NCI-H1417 treated with DMSO at 0.1 percent for 48 hours (cell line): Measurements from ENCODE around the gene SEMA3C.
A peak's percentile ranks its signal among the peaks of the same experiment; 100 is the strongest.
"Not testable (repeated sequence)": the region's sequence is repeated elsewhere in the genome, so short reads cannot be mapped to it uniquely, and the experiment has no call there.

ENCODE experiments used
- DNase-seq: peaks from one replicate; lab custom pipeline; 2025; lab: John Stamatoyannopoulos, UW

Gene SEMA3C

GRCh38 chr7:80926955-80927354, 8.1 kb upstream of the SEMA3C start:
- DNase-seq: not testable (repeated sequence)

DNA sequence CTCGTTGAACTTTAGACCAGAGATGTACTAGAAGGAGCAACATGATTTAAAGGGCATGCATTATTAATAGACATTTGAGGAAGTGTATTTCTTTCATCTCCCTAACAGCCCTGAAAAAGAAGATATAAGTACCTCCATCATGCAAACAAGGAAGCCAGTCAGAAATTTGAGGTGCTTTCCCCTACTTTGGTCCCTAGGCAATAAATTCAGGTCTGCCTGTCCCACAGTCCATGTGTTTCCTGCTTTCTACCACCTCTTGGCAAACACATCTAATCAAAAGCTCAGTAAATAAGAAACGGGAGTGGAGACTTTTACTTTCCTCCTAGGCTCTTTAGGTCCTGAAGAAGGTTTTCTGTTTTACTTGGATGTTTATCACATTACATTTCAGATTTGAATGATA, 5.2 kb upstream of the SEMA3C start:
- no peak for DNase-seq

DNA sequence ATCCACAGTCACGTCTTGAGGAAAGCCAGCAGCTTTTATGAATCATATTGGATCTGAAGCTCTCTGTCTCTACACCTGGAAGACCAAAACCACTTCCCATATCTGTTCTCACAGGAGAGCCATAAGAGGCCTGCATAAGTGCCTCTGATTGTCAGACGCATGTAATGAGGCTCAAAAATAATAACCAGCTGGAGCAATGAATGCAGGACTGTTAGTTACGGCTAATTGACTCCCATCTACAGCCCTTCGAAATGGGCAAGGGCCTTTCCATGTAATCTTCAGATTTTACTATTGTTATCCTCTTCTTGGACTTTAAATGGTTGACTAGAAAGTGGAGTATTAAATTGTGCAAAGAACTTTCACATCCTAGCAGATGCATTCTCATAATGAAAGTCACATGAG, 4.4 kb upstream of the SEMA3C start:
- DNase-seq: peak; percentile 84

- DNase-seq: no peak
Observed at GRCh38 chr7:80922253-80923049, 3.6 kb upstream of the SEMA3C start.

GRCh38 chr7:80921130-80921529, 2.3 kb upstream of the SEMA3C start:
- no peak for DNase-seq

DNA sequence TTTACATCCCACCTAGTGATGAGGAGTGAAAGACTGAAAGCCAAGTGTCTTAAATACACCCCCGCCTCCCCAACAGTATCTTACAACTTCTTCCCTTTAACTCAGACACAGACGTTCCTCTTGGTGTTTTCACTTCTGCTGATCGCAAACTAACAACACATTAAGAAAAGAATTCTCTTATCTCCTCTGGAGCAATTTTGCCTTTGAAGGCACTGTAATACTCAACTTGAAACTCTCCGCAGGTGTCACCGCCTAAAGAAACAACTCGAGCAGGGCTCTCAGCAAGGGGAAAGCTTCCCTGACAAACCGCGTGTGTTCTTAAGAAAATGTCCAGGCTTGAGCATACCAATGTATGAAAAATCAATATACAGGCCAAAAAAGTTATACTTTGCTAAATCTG, 452 bp downstream of the SEMA3C start:
- no peak for DNase-seq

- no peak for DNase-seq
Observed at GRCh38 chr7:80916770-80917741, 1.8 kb downstream of the SEMA3C start.

- DNase-seq: no peak
Observed at GRCh38 chr7:80910228-80910627, 8.6 kb downstream of the SEMA3C start.

- no peak for DNase-seq
Observed at GRCh38 chr7:80908360-80908797, 10.5 kb downstream of the SEMA3C start.

DNA sequence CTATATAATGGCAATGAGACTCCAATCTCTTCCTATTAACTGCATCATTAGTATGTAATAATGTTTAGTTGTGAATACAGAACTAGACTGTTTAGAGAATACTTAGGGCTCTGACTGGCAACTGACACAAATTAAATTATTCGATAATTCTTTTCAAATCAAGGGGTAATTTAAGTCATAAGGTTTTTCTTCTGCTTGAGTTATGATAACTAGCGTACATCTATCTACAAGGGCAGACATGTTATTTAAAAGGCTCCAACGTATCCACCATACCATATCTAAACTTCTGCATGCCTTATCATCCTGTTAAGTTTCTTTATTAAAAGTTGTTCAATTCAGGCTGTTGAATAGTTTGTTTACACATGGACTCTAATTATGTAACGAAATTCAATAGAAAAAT, 11.2 kb downstream of the SEMA3C start:
- no peak for DNase-seq

DNA sequence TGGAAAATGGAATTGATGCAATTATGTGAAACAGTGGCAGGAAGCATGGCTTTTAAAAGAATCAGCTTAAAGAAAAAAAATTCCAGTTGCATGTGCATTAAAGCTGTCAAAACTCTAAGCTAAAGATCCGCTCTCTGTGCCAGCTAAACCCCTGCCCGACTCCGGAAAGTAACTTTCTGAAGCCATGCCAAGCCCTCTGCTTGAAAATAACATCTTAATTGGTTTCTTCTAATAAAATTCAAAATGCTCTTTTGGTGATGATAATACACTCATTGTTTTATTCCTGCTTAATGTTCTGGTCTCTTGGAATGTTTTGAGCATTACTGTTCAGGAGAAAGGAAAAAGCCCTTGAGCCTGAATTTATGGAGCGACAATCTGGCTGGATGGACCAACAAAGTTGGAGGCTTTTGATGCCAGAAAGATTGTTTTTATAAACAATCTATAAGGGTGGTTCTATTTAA, 11.7 kb downstream of the SEMA3C start:
- DNase-seq: no peak

DNA sequence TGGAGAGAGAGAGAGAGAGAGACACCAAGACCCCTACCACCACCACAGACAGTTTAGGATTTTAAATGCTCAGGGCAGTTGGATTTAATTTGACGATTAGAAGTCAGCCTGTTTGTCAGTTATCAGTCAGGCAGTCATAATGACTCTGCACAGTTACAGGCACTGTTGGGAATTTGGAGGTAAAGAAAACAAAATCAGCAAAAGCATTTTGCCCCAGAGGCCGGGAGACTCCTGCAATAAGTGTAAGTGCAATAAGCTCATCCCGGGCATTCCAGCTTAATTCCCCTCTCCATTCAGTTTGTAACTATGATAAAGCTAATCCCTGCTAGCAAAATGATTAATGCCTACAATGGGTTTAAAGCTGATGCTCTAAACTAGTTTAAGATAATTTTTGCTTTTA, 13.5 kb downstream of the SEMA3C start:
- DNase-seq: no peak

GRCh38 chr7:80902716-80903308, 16.0 kb downstream of the SEMA3C start:
- DNase-seq: no peak

DNA sequence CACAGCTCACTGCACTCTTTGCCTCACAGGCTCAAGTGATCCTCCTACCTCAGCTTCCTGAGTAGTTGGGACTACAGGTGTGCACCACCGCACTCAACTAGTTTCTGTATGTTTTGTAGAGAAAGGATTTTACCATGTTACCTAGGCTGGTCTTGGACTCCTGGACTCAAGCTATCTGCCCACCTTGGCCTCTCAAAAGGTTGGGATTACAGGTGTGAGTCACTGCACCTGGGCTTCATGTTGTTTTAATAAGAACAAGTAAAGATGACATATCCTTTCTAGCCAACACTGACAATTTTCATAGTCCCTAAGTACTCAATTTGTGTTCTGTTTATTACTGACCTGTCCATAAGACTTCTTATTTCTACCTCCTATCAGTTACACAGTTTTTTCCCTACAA, 16.8 kb downstream of the SEMA3C start:
- no peak for DNase-seq

DNA sequence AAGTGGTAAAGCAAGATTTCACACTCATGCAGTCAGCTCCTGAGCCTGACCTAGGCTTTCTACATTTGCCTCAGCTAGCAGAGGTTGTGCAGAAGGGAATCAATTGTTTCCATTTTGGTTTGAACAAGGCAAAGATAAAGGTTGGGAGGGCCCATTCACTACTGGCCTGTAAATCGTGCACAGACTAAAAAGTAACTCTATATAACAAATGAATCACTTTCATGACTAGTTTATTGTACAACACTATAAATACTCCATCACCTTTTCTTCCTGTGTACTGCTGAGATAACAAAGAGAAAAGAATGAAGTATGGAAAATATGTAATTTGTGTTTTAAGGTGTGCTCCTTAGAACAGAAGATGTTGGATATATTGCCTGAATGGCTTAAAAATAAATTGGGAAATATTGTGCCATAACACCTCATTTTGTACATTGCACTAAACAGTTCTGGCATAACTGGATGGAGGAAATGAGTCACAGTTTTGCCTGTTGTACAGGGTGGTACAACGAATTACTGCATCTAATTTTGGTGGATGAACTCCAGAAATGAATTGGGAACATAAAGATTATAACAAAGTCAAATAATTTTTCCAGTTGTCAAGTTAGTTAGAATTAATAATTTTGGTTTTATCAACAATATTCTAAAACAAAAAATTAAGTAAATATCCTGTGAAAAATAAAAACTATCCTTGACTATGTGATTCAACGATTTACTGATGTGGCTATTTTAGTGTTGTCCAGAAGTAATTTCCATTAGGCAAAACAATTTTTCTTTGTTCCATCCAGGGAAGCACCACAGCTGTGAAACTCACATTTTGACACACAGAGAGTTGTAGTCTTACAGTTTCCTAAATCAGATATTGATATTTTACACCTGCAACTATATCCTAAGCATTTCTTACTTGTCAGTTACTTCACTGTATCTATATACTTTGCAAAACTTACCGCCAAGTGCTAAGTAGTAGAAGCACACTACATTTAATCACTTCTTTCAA, 18.0 kb downstream of the SEMA3C start:
- DNase-seq: no peak

DNA sequence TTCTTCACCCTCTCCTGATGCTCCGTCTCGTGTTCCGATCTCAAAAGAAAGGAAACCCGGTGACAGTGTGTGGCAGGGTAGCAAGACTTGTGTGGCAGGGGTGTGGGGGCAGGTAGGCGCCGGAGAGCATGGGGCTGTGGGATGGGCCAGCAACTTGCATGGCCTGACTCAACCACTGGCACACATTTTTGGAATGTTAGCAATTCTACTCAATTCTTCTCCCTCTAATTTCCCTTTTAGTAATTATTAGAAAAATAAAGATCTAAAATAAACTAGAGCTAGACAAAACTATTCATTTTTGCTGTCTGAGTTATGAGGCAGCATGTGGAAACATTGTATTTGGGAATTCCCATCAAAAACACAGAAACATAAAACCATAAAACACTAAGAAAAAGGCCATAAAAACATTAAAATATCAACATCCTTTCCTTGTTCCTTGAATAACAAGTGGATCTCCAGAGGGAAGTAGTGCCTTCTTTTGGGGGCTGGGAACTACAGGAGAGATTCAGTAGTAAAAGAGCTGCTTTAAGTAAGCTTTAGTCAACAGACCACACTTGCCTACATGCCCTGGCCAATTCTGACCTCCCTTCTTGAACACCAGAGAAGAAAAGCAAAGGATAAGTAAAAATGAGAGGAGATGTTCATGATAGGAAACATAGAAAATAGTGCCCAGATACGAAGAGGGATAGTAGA, 21.8 kb downstream of the SEMA3C start:
- DNase-seq: no peak

DNA sequence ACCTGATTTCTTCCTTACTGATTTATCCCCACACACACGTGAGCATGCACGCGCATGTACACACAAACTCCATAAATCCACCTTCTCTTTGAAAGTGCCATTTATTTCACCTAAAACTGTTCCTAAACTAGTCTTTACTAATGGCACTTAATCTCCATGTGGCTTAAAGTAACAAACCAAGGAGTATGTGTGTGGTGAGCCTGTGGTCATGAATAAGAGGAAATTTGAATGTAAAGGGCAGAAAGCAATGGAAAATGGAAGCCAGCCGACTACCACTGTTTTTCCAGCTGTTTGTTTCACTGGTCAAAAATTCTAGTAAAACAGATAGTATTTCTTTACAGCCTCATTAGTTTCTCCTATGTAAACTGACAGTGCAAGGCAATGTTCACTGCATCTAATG, 23.8 kb downstream of the SEMA3C start:
- DNase-seq: no peak

GRCh38 chr7:80891259-80891544, 27.6 kb downstream of the SEMA3C start:
- no peak for DNase-seq

DNA sequence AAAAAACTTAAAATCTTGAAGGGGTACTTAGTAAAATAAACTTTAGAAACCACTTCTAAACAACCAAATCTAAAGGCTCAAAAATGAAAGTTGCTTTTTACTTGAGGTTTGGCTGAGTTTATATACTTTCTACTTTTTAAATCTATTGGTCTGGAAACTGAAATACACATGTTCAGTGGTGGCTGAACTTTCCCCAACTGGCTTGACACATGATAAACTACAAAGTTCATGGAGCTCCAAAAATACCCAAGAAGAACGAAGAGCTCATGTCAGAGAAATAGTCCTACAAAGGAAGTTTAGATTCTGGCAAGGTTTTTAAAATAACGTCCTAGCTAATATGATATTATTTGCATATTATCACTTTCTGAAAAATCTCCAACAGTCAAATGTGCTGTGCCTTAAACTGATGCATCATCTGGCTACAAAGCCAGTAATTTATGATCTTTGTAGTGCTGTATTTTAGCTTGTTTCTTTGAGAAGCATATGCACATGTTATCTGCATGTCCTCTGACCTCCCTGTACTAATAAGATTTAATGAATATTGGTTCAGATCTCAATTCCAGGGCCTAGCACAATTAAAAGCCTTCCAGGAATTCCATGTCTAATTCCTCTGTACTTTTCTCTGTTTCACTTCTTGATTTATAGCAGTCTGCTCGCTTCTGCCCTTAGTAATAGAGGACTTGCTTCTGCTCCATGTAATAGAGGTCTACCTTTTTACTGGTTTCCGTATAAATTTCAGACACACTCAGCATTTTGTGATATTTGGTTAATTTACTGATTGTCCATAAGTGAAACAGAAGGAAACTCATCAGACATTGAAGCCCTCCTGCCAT, 28.2 kb downstream of the SEMA3C start:
- no peak for DNase-seq

DNA sequence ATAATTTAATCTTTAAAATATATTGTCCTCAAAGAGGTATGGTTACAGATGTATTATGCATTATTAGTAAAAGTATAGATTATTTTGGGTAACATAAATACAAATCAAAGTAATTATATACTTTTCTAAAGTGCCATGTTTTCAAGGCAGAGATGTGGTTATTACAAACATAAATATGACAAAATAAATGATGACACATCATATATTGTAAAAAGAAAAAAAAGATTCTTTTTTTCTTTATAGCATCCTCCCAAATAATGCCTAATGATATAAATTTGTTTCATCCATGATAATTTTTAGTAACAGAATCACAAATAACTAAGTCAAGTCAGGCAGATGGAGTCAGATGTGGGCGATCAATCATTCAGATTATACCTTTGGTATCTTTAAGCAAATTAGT, 29.3 kb downstream of the SEMA3C start:
- no peak for DNase-seq
